ENCODE data around the gene FGF9. TPM values are rescaled to one million over a fixed set of nuclear protein-coding genes. Genes with fewer than 3 reads are reported as not detected.
A peak's percentile ranks its signal among the peaks of the same experiment; 100 is the strongest.

Gene FGF9
- polyA plus RNA-seq, 2 of the 4 experiments (the other 2 are of a cell fraction): not detected

GRCh38 chr13:21671620-21672286 is 880 bp downstream of the FGF9 start:
- POLR2A ChIA-PET: no interaction called here
- WGBS (ENCODE audit: missing lambda C conversion rate): 4% methylated on average over 5 of the region's 15 CpGs

GRCh38 chr13:21672287-21672680 is 1.4 kb downstream of the FGF9 start:
- H3K4me1 ChIP-seq: peaks cover 21% of the 10 kb centered on the region; the same call in 2 of the 3 replicates
- DNase-seq (ENCODE audit: low read depth in 1 of 2, low spot score in 1 of 2) (no peak), ATAC-seq (no peak), FAIRE-seq (no peak)
- no peak overlapping the region for H3K27ac ChIP-seq
- no peaks in the 10 kb centered on the region for H3K9me3 ChIP-seq
- H3K4me2 ChIP-seq: no peak overlapping the region
- H3K4me3 ChIP-seq: no peak overlapping the region
- POLR2A ChIA-PET: no interaction called here
- no peak for TF ChIP-seq RARB (CRISPR knock-in tag; IDR thresholded peaks at IDR 0.05)
- TF ChIP-seq CTCF (IDR thresholded peaks at IDR 0.05): no peak
- CTCF ChIA-PET: interaction anchor here (0.9 to 2.0 kb wide), 3 partner anchors 9 to 30 kb away, joined by 3 to 5 read pairs (median 3); no protein-coding TSS in a partner anchor
- WGBS (ENCODE audit: missing lambda C conversion rate): 8% methylated on average over 4 of the region's 4 CpGs

More at GRCh38 chr13:21671620-21672286, 880 bp downstream of the FGF9 start:
- no peak for FAIRE-seq
- DNase-seq (ENCODE audit: low read depth in 1 of 2, low spot score in 1 of 2): no peak
- Histone ChIP-seq H3K27ac (no peak overlapping the region), H3K9me3 (no peaks in the 10 kb centered on the region), H3K4me2 (peak overlapping the region; percentile 100), H3K4me3 (peak overlapping the region; percentile 52; the same call in 2 of the 3 replicates), H3K4me1 (peaks cover 21% of the 10 kb centered on the region; the same call in 2 of the 3 replicates)
- no peak for ATAC-seq
- CTCF ChIA-PET: interaction anchor here (0.9 to 1.4 kb wide), 3 partner anchors 9 to 36 kb away, joined by 3 to 5 read pairs (median 3); no protein-coding TSS in a partner anchor
- TF ChIP-seq NR3C1 (IDR thresholded peaks at IDR 0.05) (no peak), JUN (IDR thresholded peaks at IDR 0.05) (no peak), PBX3 (IDR thresholded peaks at IDR 0.05) (no peak), RARB (CRISPR knock-in tag; IDR thresholded peaks at IDR 0.05) (no peak), POLR2AphosphoS2 (conservative IDR thresholded peaks at IDR 0.05; ENCODE audit: low read length) (no peak), GATA3 (IDR thresholded peaks at IDR 0.05; ENCODE audit: borderline replicate concordance) (no peak), FOSL2 (IDR thresholded peaks at IDR 0.05) (no peak), FOSL2 (CRISPR knock-in tag; IDR thresholded peaks at IDR 0.05) (no peak), BCL3 (IDR thresholded peaks at IDR 0.05) (no peak), MYC (IDR thresholded peaks at IDR 0.05; ENCODE audit: borderline replicate concordance, low read length) (no peak), NFE2L2 (conservative IDR thresholded peaks at IDR 0.05; ENCODE audit: low read length) (no peak), EP300 (IDR thresholded peaks at IDR 0.05) (no peak), RFX5 (IDR thresholded peaks at IDR 0.05) (no peak), SREBF2 (IDR thresholded peaks at IDR 0.05) (no peak)

- POLR2A ChIA-PET: no interaction called here
- 43% methylated on average over 24 of the region's 24 CpGs for WGBS (ENCODE audit: missing lambda C conversion rate)
- FAIRE-seq (no peak), DNase-seq (ENCODE audit: low read depth in 1 of 2, low spot score in 1 of 2) (no peak), ATAC-seq (no peak)
- Histone ChIP-seq H3K27ac (no peak overlapping the region), H3K4me1 (peaks cover 21% of the 10 kb centered on the region; the same call in 2 of the 3 replicates), H3K4me2 (peak overlapping the region; percentile 90), H3K9me3 (no peaks in the 10 kb centered on the region), H3K4me3 (peak overlapping the region; percentile 55; the same call in 2 of the 3 replicates)
- CTCF ChIA-PET: interaction anchor here (0.5 to 2.0 kb wide), 6 partner anchors 8 to 830 kb away, joined by 3 to 5 read pairs (median 3); no protein-coding TSS in a partner anchor
- TF ChIP-seq MAFK (IDR thresholded peaks at IDR 0.05; ENCODE audit: partially characterized antibody): no peak
- no peak for TF ChIP-seq CTCF (IDR thresholded peaks at IDR 0.05)
- no peak for TF ChIP-seq EHF (CRISPR knock-in tag; IDR thresholded peaks at IDR 0.05)
- TF ChIP-seq TFCP2L1 (CRISPR knock-in tag; IDR thresholded peaks at IDR 0.05): no peak
- no peak for TF ChIP-seq ATOH8 (CRISPR knock-in tag; IDR thresholded peaks at IDR 0.05; ENCODE audit: low read depth)
- TF ChIP-seq CHD2 (IDR thresholded peaks at IDR 0.05; ENCODE audit: low read length, partially characterized antibody): no peak
- no peak for TF ChIP-seq ESRRA (IDR thresholded peaks at IDR 0.05; ENCODE audit: borderline replicate concordance, low read length)
- TF ChIP-seq CBX8 (IDR thresholded peaks at IDR 0.05): no peak
- TF ChIP-seq ZSCAN20 (CRISPR knock-in tag; IDR thresholded peaks at IDR 0.05): no peak
- TF ChIP-seq JUNB (IDR thresholded peaks at IDR 0.05): no peak
- TF ChIP-seq MAZ (IDR thresholded peaks at IDR 0.05; ENCODE audit: borderline replicate concordance, low read depth, low read length): no peak
- TF ChIP-seq SMC3 (IDR thresholded peaks at IDR 0.05): no peak
- no peak for TF ChIP-seq POLR2A (IDR thresholded peaks at IDR 0.05; ENCODE audit: low read length)
- TF ChIP-seq POLR2AphosphoS2 (conservative IDR thresholded peaks at IDR 0.05; ENCODE audit: low read length): no peak
These were observed 2.1 kb downstream of the FGF9 start for GRCh38 chr13:21672796-21673538.

All from A549 (cell line).